LNCAP (cell line): ENCODE data around the gene PLXNC1.

Source experiments
- CTCF ChIP-seq: fragments of 450-650 bp; IDR thresholded peaks from 2 replicates; pipeline ENCODE4 v1.5.1; 2017; ENCODE audit warnings: mild to moderate bottlenecking

PLXNC1 gene

GRCh38 chr12:94231709-94232108, 83.3 kb downstream of the PLXNC1 start:
- TF ChIP-seq CTCF, result no peak

- no peak for TF ChIP-seq CTCF
Observed at GRCh38 chr12:94235848-94236247, 87.5 kb downstream of the PLXNC1 start.

GRCh38 chr12:94239332-94239993, 91.1 kb downstream of the PLXNC1 start:
- TF ChIP-seq CTCF, result no peak

- no peak for TF ChIP-seq CTCF
Observed at GRCh38 chr12:94240171-94240570, 91.8 kb downstream of the PLXNC1 start.

GRCh38 chr12:94242901-94243300, 94.5 kb downstream of the PLXNC1 start:
- no peak for TF ChIP-seq CTCF

GRCh38 chr12:94244165-94245133, 96.1 kb downstream of the PLXNC1 start:
- no peak for TF ChIP-seq CTCF

GRCh38 chr12:94245631-94246383, 97.4 kb downstream of the PLXNC1 start:
- no peak for TF ChIP-seq CTCF
